GM12878 (cell line): ENCODE data around the gene IQGAP1. TPM values are rescaled to one million over a fixed set of nuclear protein-coding genes. Genes with fewer than 3 reads are reported as not detected.

Experiments
- ATAC-seq: fragments of 200-7000 bp; cut with Tn5 transposase; 3 replicates; pipeline ENCODE4 v1.9.1; 2020; ENCODE audit warnings: mild to moderate bottlenecking, moderate library complexity
- BruUV-seq: library from RNA; stranded (reverse); fragments of 400-500 nt; replicated peaks from 2 replicates; lab custom pipeline; 2021; lab: Mats Ljungman, UMichigan
- CTCF ChIA-PET: fragments of 300-600 bp; sonication (Branson Sonifier 250); formaldehyde crosslinking; extraction: SDS; loops from one replicate; lab custom pipeline; 2021; ENCODE audit warnings: inconsistent platforms; lab: Yijun Ruan, JAX
- POLR2A ChIA-PET: fragments of 350-600 bp; formaldehyde crosslinking; extraction: SDS; loops from one replicate; lab custom pipeline; 2021; ENCODE audit warnings: inconsistent platforms; lab: Charles Lee
- RAD21 ChIA-PET: fragments of 300-600 bp; sonication (Branson Sonifier 250); formaldehyde crosslinking; loops from one replicate; lab custom pipeline; 2023; ENCODE audit warnings: antibody characterized with exemption; ENCODE audit not compliant: unreplicated experiment; lab: Charles Lee
- SMC1A ChIA-PET: fragments of 300-600 bp; sonication (Branson Sonifier 250); formaldehyde crosslinking; loops from one replicate; lab custom pipeline; 2023; ENCODE audit not compliant: unreplicated experiment, uncharacterized antibody; lab: Charles Lee
- DNase-seq: peaks from one replicate; pipeline ENCODE4 v3.0.0-alpha.2; 2011; ENCODE audit warnings: low read depth, low spot score
- FAIRE-seq: peaks from 3 replicates; lab custom pipeline; 2011; peaks lifted over from hg19 to GRCh38; lab: Jason Lieb, UNC
- H2AFZ ChIP-seq: 2 replicates; pipeline ENCODE4 v1.6.0; 2011; ENCODE audit warnings: low read depth, low read length, control low read depth; ENCODE audit not compliant: control insufficient read depth
- H3K27ac ChIP-seq: 2 replicates; pipeline ENCODE4 v1.5.1; 2011; ENCODE audit warnings: control low read depth; ENCODE audit not compliant: control insufficient read depth, insufficient read depth
- H3K27me3 ChIP-seq, 2 experiments: replicated peaks in 1 of 2; 2 replicates each; pipeline versions ENCODE4 v1.6.0 to v1.6.1; 2011; ENCODE audit warnings: low read length in 1 of 2; ENCODE audit not compliant: control insufficient read depth in 2 of 2, insufficient read depth in 2 of 2
- H3K36me3 ChIP-seq, 2 experiments: 2 replicates each; pipeline ENCODE4 v1.5.1; 2011; ENCODE audit warnings: low read length in 1 of 2; ENCODE audit not compliant: control insufficient read depth in 2 of 2, insufficient read depth in 2 of 2
- H3K4me1 ChIP-seq: 2 replicates; pipeline ENCODE4 v1.6.1; 2011; ENCODE audit warnings: mild to moderate bottlenecking, low read length, moderate library complexity, mixed read lengths; ENCODE audit not compliant: control insufficient read depth, insufficient read depth
- H3K4me2 ChIP-seq: 2 replicates; pipeline ENCODE4 v1.6.0; 2011; ENCODE audit warnings: control low read depth; ENCODE audit not compliant: control insufficient read depth, insufficient read depth
- H3K4me3 ChIP-seq: fragments of 200-600 bp; sonication (generic); 2 replicates; pipeline ENCODE4 v1.5.1; 2016
- H3K79me2 ChIP-seq: 2 replicates; pipeline ENCODE4 v1.6.0; 2011; ENCODE audit warnings: low read length; ENCODE audit not compliant: control insufficient read depth, insufficient read depth
- H3K9ac ChIP-seq: 2 replicates; pipeline ENCODE4 v1.8.0; 2011; ENCODE audit warnings: low read length, control low read depth, mixed read lengths; ENCODE audit not compliant: control insufficient read depth, insufficient read depth
- H3K9me3 ChIP-seq: replicated peaks from 3 replicates; pipeline ENCODE4 v1.5.1; 2011; ENCODE audit warnings: mild to moderate bottlenecking, low read length; ENCODE audit not compliant: control insufficient read depth, insufficient read depth
- H4K20me1 ChIP-seq: 2 replicates; pipeline ENCODE4 v1.6.0; 2011; ENCODE audit not compliant: control insufficient read depth, insufficient read depth
- CBX5 ChIP-seq: sonication (generic); IDR thresholded peaks from 2 replicates; pipeline ENCODE4 v1.6.1; 2016; ENCODE audit warnings: low read depth, moderate library complexity, mild to moderate bottlenecking, inconsistent platforms
- SIX5 ChIP-seq: IDR thresholded peaks from 2 replicates; pipeline ENCODE4 v1.6.1; 2011; ENCODE audit warnings: mild to moderate bottlenecking, low read depth, low read length, moderate library complexity; ENCODE audit not compliant: severe bottlenecking
- SREBF1 ChIP-seq: IDR thresholded peaks from 2 replicates; pipeline ENCODE4 v1.6.1; 2012; ENCODE audit warnings: mild to moderate bottlenecking, low read length
- SRF ChIP-seq, 2 experiments: IDR thresholded peaks; 2 replicates each; pipeline ENCODE4 v1.6.1; 2011; ENCODE audit warnings: low read depth in 2 of 2, low read length in 2 of 2, mild to moderate bottlenecking in 1 of 2, moderate library complexity in 1 of 2
- TAF1 ChIP-seq: IDR thresholded peaks from 2 replicates; pipeline ENCODE4 v1.6.1; 2011; ENCODE audit warnings: mild to moderate bottlenecking, low read depth, low read length, borderline replicate concordance
- YBX1 ChIP-seq: fragments of 450-650 bp; IDR thresholded peaks from 2 replicates; pipeline ENCODE4 v1.6.1; 2016; ENCODE audit warnings: antibody characterized with exemption
- WGBS: methylation state at CpG from one replicate; pipeline ENCODE4 v1.1.6; 2016; ENCODE audit warnings: low lambda C conversion rate; ENCODE audit not compliant: insufficient replicate concordance, insufficient coverage; ENCODE audit errors: missing lambda C conversion rate; 5-methylcytosine and 5-hydroxymethylcytosine counted together
- in situ Hi-C: fragments of 300-500 bp; cut with MboI; formaldehyde crosslinking; loops from 9 replicates; pipeline ENCODE4 v1.14.3; 2018; ENCODE audit warnings: mixed read lengths
- intact Hi-C: fragments of 100-400 bp; cut with micrococcal nuclease; formaldehyde crosslinking; loops from one replicate; pipeline ENCODE4 v1.14.2; 2022; ENCODE audit not compliant: unreplicated experiment
- polyA plus RNA-seq, 11 experiments: library from polyadenylated mRNA; depleted of rRNA in 4 of 11; unstranded in 6 of 11; stranded (reverse) in 5 of 11; fragments of >200 nt; fragmentation: Nextera tagmentation in 4 of 11; fragmentation: Illumina TruSeq in 1 of 11; extraction: Ambion mirVana in 4 of 11; extraction: Trizol in 1 of 11; gene quantifications; 1 replicate in 1 of 11; 2 replicates in 10 of 11; pipeline versions ENCODE4 v1.2.1 to v1.2.3, GENCODE V29; 2011 to 2016; ENCODE audit warnings: inconsistent platforms in 2 of 11, missing spikeins in 2 of 11, low read depth in 1 of 11
- total RNA-seq, 4 experiments: library from RNA; depleted of rRNA in 3 of 4; stranded (reverse); fragments of >200 nt in 3 of 4; fragmentation: Illumina TruSeq in 1 of 4; extraction: Trizol in 1 of 4; gene quantifications; 2 replicates each; pipeline versions ENCODE4 v1.2.1 to v1.2.3, GENCODE V29; 2013 to 2021
- TF ChIP-seq, protein P1 (sequence below): fragments of 450-650 bp; IDR thresholded peaks from 2 replicates; pipeline ENCODE4 v1.6.1; 2017; ENCODE audit warnings: borderline replicate concordance
- TF ChIP-seq, protein P2 (sequence below), 3 experiments: IDR thresholded peaks in 2 of 3; conservative IDR thresholded peaks in 1 of 3; 2 replicates each; pipeline ENCODE4 v1.5.1; 2011; ENCODE audit warnings: low read depth in 3 of 3, low read length in 3 of 3, mild to moderate bottlenecking in 3 of 3, control low read depth in 2 of 3, moderate library complexity in 2 of 3, inconsistent platforms in 1 of 3, mixed read lengths in 1 of 3; ENCODE audit not compliant: control insufficient read depth in 2 of 3, insufficient read depth in 1 of 3; ENCODE audit errors: extremely low read depth in 1 of 3
- TF ChIP-seq, protein P3 (sequence below): fragments of 450-650 bp; formaldehyde crosslinking; IDR thresholded peaks from 2 replicates; pipeline ENCODE4 v1.5.0; 2022; ENCODE audit warnings: mild to moderate bottlenecking, missing genetic modification characterization
- TF ChIP-seq, protein P4 (sequence below): fragments of 150-350 bp; IDR thresholded peaks from 2 replicates; pipeline ENCODE4 v1.6.1; 2014; ENCODE audit warnings: mild to moderate bottlenecking, low read depth, low read length
- TF ChIP-seq, protein P5 (sequence below): IDR thresholded peaks from 2 replicates; pipeline ENCODE4 v1.6.1; 2011; ENCODE audit warnings: low read depth, low read length, improper control_type of control experiment, borderline replicate concordance

IQGAP1 gene
- total and polyA plus RNA-seq, 10 of the 15 experiments (the other 5 are each of a cell fraction or from before 2014, with no cell fraction given) = 65.2 to 250 (median 112) TPM

DNA sequence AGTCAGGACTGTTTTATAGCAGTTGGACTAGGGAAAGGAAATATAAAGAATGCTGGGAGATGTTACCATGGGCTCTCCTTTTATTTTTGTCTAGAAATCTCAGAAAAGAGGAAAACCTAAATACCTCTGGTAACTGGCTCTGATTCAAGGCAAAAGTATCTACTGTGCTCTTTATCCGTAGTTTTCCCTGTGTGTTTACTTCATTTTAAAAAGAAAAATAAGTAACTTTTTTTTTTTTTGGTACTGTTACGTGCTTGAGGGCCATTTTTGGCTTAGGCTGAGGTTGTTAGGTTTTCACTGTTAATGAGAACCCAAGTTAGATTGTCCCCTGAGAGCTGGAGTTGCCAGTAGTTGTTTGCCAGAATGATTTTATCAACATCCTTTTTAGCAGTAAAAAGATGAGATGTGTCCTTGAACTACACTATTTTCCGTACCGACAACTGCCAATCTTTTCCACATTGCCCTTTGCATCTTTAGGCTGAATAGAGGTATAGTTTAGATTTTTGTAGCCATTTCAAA is 35.8 kb downstream of the IQGAP1 start:
- peaks cover 2 to 8% of the 10 kb centered on the region in 2 experiments; a peak in 3 of 4 replicates for H3K36me3 ChIP-seq
- H3K27ac ChIP-seq = no peak overlapping the region
- no TSS peak for BruUV-seq
- no peak overlapping the region for H2AFZ ChIP-seq
- RAD21 ChIA-PET = interaction anchor here (1.1 to 2.2 kb wide), 6 partner anchors 11 to 848 kb away, joined by 3 to 9 read pairs (median 4); partner anchors contain the start of gene IQGAP1
- no peaks in the 10 kb centered on the region for H3K9me3 ChIP-seq
- POLR2A ChIA-PET = interaction anchor here (0.9 to 2.7 kb wide), 3 partner anchors 10 to 35 kb away, joined by 4 to 12 read pairs (median 10); partner anchors contain the start of gene IQGAP1
- no peaks in the 10 kb centered on the region for H4K20me1 ChIP-seq
- H3K27me3 ChIP-seq = no peaks in the 10 kb centered on the region
- WGBS = 68% methylated on average over 4 of the region's 4 CpGs
- peaks cover 26% of the 10 kb centered on the region for H3K4me1 ChIP-seq
- CTCF ChIA-PET = interaction anchor here (0.6 to 1.9 kb wide), 8 partner anchors 9 to 62 kb away, joined by 3 to 5 read pairs (median 4); no protein-coding TSS in a partner anchor
- ATAC-seq (no peak), FAIRE-seq (no peak)
- no peak for TF ChIP-seq SRF (IDR thresholded peaks at IDR 0.05; ENCODE audit: low read depth in 2 of 2, low read length in 2 of 2)
- TF ChIP-seq SIX5 = no peak
- TF ChIP-seq, protein P1, sequence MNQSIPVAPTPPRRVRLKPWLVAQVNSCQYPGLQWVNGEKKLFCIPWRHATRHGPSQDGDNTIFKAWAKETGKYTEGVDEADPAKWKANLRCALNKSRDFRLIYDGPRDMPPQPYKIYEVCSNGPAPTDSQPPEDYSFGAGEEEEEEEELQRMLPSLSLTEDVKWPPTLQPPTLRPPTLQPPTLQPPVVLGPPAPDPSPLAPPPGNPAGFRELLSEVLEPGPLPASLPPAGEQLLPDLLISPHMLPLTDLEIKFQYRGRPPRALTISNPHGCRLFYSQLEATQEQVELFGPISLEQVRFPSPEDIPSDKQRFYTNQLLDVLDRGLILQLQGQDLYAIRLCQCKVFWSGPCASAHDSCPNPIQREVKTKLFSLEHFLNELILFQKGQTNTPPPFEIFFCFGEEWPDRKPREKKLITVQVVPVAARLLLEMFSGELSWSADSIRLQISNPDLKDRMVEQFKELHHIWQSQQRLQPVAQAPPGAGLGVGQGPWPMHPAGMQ = no peak
- TF ChIP-seq, protein P2, sequence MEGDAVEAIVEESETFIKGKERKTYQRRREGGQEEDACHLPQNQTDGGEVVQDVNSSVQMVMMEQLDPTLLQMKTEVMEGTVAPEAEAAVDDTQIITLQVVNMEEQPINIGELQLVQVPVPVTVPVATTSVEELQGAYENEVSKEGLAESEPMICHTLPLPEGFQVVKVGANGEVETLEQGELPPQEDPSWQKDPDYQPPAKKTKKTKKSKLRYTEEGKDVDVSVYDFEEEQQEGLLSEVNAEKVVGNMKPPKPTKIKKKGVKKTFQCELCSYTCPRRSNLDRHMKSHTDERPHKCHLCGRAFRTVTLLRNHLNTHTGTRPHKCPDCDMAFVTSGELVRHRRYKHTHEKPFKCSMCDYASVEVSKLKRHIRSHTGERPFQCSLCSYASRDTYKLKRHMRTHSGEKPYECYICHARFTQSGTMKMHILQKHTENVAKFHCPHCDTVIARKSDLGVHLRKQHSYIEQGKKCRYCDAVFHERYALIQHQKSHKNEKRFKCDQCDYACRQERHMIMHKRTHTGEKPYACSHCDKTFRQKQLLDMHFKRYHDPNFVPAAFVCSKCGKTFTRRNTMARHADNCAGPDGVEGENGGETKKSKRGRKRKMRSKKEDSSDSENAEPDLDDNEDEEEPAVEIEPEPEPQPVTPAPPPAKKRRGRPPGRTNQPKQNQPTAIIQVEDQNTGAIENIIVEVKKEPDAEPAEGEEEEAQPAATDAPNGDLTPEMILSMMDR (IDR thresholded peaks at IDR 0.05 in 2 of 3, conservative IDR thresholded peaks at IDR 0.05 in 1 of 3; ENCODE audit: control insufficient read depth in 2 of 3, extremely low read depth in 1 of 3, insufficient read depth in 1 of 3, low read depth in 3 of 3, low read length in 3 of 3) = no peak
- TF ChIP-seq, protein P3, sequence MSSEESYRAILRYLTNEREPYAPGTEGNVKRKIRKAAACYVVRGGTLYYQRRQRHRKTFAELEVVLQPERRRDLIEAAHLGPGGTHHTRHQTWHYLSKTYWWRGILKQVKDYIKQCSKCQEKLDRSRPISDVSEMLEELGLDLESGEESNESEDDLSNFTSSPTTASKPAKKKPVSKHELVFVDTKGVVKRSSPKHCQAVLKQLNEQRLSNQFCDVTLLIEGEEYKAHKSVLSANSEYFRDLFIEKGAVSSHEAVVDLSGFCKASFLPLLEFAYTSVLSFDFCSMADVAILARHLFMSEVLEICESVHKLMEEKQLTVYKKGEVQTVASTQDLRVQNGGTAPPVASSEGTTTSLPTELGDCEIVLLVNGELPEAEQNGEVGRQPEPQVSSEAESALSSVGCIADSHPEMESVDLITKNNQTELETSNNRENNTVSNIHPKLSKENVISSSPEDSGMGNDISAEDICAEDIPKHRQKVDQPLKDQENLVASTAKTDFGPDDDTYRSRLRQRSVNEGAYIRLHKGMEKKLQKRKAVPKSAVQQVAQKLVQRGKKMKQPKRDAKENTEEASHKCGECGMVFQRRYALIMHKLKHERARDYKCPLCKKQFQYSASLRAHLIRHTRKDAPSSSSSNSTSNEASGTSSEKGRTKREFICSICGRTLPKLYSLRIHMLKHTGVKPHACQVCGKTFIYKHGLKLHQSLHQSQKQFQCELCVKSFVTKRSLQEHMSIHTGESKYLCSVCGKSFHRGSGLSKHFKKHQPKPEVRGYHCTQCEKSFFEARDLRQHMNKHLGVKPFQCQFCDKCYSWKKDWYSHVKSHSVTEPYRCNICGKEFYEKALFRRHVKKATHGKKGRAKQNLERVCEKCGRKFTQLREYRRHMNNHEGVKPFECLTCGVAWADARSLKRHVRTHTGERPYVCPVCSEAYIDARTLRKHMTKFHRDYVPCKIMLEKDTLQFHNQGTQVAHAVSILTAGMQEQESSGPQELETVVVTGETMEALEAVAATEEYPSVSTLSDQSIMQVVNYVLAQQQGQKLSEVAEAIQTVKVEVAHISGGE = no peak
- no peak for TF ChIP-seq YBX1
- no peak for TF ChIP-seq CBX5
- no peak for TF ChIP-seq SREBF1
- TF ChIP-seq, protein P4, sequence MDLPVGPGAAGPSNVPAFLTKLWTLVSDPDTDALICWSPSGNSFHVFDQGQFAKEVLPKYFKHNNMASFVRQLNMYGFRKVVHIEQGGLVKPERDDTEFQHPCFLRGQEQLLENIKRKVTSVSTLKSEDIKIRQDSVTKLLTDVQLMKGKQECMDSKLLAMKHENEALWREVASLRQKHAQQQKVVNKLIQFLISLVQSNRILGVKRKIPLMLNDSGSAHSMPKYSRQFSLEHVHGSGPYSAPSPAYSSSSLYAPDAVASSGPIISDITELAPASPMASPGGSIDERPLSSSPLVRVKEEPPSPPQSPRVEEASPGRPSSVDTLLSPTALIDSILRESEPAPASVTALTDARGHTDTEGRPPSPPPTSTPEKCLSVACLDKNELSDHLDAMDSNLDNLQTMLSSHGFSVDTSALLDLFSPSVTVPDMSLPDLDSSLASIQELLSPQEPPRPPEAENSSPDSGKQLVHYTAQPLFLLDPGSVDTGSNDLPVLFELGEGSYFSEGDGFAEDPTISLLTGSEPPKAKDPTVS = no peak
- TF ChIP-seq, protein P5, sequence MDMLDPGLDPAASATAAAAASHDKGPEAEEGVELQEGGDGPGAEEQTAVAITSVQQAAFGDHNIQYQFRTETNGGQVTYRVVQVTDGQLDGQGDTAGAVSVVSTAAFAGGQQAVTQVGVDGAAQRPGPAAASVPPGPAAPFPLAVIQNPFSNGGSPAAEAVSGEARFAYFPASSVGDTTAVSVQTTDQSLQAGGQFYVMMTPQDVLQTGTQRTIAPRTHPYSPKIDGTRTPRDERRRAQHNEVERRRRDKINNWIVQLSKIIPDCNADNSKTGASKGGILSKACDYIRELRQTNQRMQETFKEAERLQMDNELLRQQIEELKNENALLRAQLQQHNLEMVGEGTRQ = no peak
- no peak for TF ChIP-seq TAF1
- TF ChIP-seq, all 136 proteins: peak for 0
- in situ Hi-C loops (no loop called here), intact Hi-C loops (loop anchor here (5.0 kb wide), 1 partner anchor 102 kb away; no protein-coding TSS in a partner anchor)
- H3K4me2 ChIP-seq = no peak overlapping the region
- peaks cover 48% of the 10 kb centered on the region for H3K79me2 ChIP-seq
- no peak overlapping the region for H3K9ac ChIP-seq
- no peak for DNase-seq
- SMC1A ChIA-PET = interaction anchor here (1.0 to 6.4 kb wide), 5 partner anchors 9 to 117 kb away, joined by 4 to 38 read pairs (median 7); no protein-coding TSS in a partner anchor
- H3K4me3 ChIP-seq = no peak overlapping the region
